Loucy (cell line): ENCODE data around the gene SPDYC.

Source experiments
- EZH2phosphoT487 ChIP-seq: fragments of 200-600 bp; IDR thresholded peaks from 2 replicates; pipeline ENCODE4 v1.6.1; 2018; ENCODE audit warnings: antibody characterized with exemption, mild to moderate bottlenecking, moderate library complexity, borderline replicate concordance
- TF ChIP-seq, protein P1 (sequence below): fragments of 200-600 bp; sonication (generic); conservative IDR thresholded peaks from 2 replicates; pipeline ENCODE4 v1.5.1; 2014; ENCODE audit warnings: mild to moderate bottlenecking, antibody characterized with exemption, low read length

- TF ChIP-seq, protein P1, sequence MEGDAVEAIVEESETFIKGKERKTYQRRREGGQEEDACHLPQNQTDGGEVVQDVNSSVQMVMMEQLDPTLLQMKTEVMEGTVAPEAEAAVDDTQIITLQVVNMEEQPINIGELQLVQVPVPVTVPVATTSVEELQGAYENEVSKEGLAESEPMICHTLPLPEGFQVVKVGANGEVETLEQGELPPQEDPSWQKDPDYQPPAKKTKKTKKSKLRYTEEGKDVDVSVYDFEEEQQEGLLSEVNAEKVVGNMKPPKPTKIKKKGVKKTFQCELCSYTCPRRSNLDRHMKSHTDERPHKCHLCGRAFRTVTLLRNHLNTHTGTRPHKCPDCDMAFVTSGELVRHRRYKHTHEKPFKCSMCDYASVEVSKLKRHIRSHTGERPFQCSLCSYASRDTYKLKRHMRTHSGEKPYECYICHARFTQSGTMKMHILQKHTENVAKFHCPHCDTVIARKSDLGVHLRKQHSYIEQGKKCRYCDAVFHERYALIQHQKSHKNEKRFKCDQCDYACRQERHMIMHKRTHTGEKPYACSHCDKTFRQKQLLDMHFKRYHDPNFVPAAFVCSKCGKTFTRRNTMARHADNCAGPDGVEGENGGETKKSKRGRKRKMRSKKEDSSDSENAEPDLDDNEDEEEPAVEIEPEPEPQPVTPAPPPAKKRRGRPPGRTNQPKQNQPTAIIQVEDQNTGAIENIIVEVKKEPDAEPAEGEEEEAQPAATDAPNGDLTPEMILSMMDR, result no peak
- no peak for TF ChIP-seq EZH2phosphoT487
Observed at GRCh38 chr11:65215441-65216076, 45.5 kb downstream of the SPDYC start.
